GM23338 (cell line): ENCODE data around the gene MTIF2. TPM values are rescaled to one million over a fixed set of nuclear protein-coding genes. Genes with fewer than 3 reads are reported as not detected.
A peak's percentile ranks its signal among the peaks of the same experiment; 100 is the strongest.
"Not testable (repeated sequence)": the region's sequence is repeated elsewhere in the genome, so short reads cannot be mapped to it uniquely, and the experiment has no call there.

Experiments
- ATAC-seq: fragments of 200-7000 bp; cut with Tn5 transposase; 3 replicates; pipeline ENCODE4 v1.9.1; 2020
- DNase-seq: peaks from one replicate; pipeline ENCODE4 v3.0.0-alpha.2; 2015; ENCODE audit warnings: low spot score
- H2AFZ ChIP-seq: fragments of 200-600 bp; sonication (generic); 2 replicates; pipeline ENCODE4 v1.8.0; 2016; ENCODE audit warnings: antibody characterized with exemption, mild to moderate bottlenecking, moderate library complexity
- H3F3A ChIP-seq: fragments of 200-600 bp; sonication (generic); replicated peaks from 2 replicates; pipeline ENCODE4 v1.8.0; 2017; ENCODE audit warnings: antibody characterized with exemption, mixed run types, low read depth
- H3K27ac ChIP-seq: fragments of 200-600 bp; sonication (generic); 2 replicates; pipeline ENCODE4 v1.6.1; 2016; ENCODE audit warnings: low read depth
- H3K27me3 ChIP-seq: fragments of 200-600 bp; sonication (generic); 2 replicates; pipeline ENCODE4 v1.8.0; 2016; ENCODE audit warnings: mild to moderate bottlenecking, mixed run types, moderate library complexity; ENCODE audit not compliant: insufficient read depth
- H3K36me3 ChIP-seq: fragments of 200-600 bp; sonication (generic); 2 replicates; pipeline ENCODE4 v1.8.0; 2016; ENCODE audit warnings: mild to moderate bottlenecking; ENCODE audit not compliant: insufficient read depth
- H3K4me1 ChIP-seq: fragments of 200-600 bp; sonication (generic); 2 replicates; pipeline ENCODE4 v1.8.0; 2016; ENCODE audit warnings: mild to moderate bottlenecking, moderate library complexity; ENCODE audit not compliant: insufficient read depth
- H3K4me2 ChIP-seq: fragments of 200-600 bp; sonication (generic); 2 replicates; pipeline ENCODE4 v1.7.1; 2017; ENCODE audit warnings: mixed run types
- H3K4me3 ChIP-seq: fragments of 200-600 bp; sonication (generic); 2 replicates; pipeline ENCODE4 v1.6.1; 2016; ENCODE audit warnings: mixed run types
- H3K79me2 ChIP-seq: fragments of 200-600 bp; sonication (generic); replicated peaks from 2 replicates; pipeline ENCODE4 v1.8.0; 2017; ENCODE audit warnings: mild to moderate bottlenecking; ENCODE audit not compliant: insufficient read depth
- H3K9me2 ChIP-seq: fragments of 200-600 bp; sonication (generic); 2 replicates; pipeline ENCODE4 v1.8.0; 2017; ENCODE audit not compliant: insufficient read depth
- H4K20me1 ChIP-seq: fragments of 200-600 bp; sonication (generic); replicated peaks from 2 replicates; pipeline ENCODE4 v1.8.0; 2017; ENCODE audit warnings: mild to moderate bottlenecking; ENCODE audit not compliant: insufficient read depth
- H3K27ac Mint-ChIP-seq: 2 replicates; pipeline ENCODE4 v1.8.0; 2020; ENCODE audit warnings: inconsistent platforms, mild to moderate bottlenecking, moderate library complexity, mixed read lengths
- H3K27me3 Mint-ChIP-seq: 3 replicates; pipeline ENCODE4 v1.8.0; 2022; ENCODE audit warnings: low read depth, mild to moderate bottlenecking, moderate library complexity, mixed read lengths, inconsistent platforms; ENCODE audit not compliant: insufficient read depth, poor library complexity
- H3K36me3 Mint-ChIP-seq: 3 replicates; pipeline ENCODE4 v1.8.0; 2021; ENCODE audit warnings: low read depth, mild to moderate bottlenecking, inconsistent platforms, moderate library complexity, mixed read lengths
- H3K4me1 Mint-ChIP-seq: 3 replicates; pipeline ENCODE4 v1.8.0; 2020; ENCODE audit warnings: mild to moderate bottlenecking, inconsistent platforms, mixed read lengths
- H3K4me3 Mint-ChIP-seq: 3 replicates; pipeline ENCODE4 v1.8.0; 2021; ENCODE audit warnings: moderate library complexity, mild to moderate bottlenecking, inconsistent platforms, mixed read lengths
- H3K9me3 Mint-ChIP-seq: 3 replicates; pipeline ENCODE4 v1.8.0; 2020; ENCODE audit warnings: moderate library complexity, mild to moderate bottlenecking, inconsistent platforms, mixed read lengths
- CREB1 ChIP-seq: fragments of 250-450 bp; sonication (Bioruptor Pico); IDR thresholded peaks from 2 replicates; pipeline ENCODE4 v1.5.0; 2020; ENCODE audit warnings: low read depth, mild to moderate bottlenecking, moderate library complexity
- ETS1 ChIP-seq: IDR thresholded peaks from 2 replicates; pipeline ENCODE4 v1.6.1; 2016; ENCODE audit warnings: antibody characterized with exemption
- EZH2 ChIP-seq: fragments of 200-600 bp; sonication (generic); IDR thresholded peaks from one replicate; pipeline ENCODE4 v1.8.0; 2017; ENCODE audit warnings: antibody characterized with exemption, mild to moderate bottlenecking, low read depth; ENCODE audit not compliant: unreplicated experiment
- JUNB ChIP-seq: IDR thresholded peaks from one replicate; pipeline ENCODE4 v1.6.1; 2016; ENCODE audit warnings: antibody characterized with exemption; ENCODE audit not compliant: unreplicated experiment
- POLR2AphosphoS5 ChIP-seq: IDR thresholded peaks from 2 replicates; pipeline ENCODE4 v1.6.1; 2016; ENCODE audit warnings: antibody characterized with exemption, low read depth
- REST ChIP-seq: IDR thresholded peaks from one replicate; pipeline ENCODE4 v1.6.1; 2018; ENCODE audit warnings: antibody characterized with exemption; ENCODE audit not compliant: unreplicated experiment
- ZNF462 ChIP-seq: fragments of 250-450 bp; sonication (Bioruptor Pico); IDR thresholded peaks from 2 replicates; pipeline ENCODE4 v1.5.0; 2020; ENCODE audit warnings: mild to moderate bottlenecking, moderate library complexity
- polyA plus RNA-seq: library from polyadenylated mRNA; unstranded; fragments of >200 nt; fragmentation: Nextera tagmentation; extraction: Ambion mirVana; gene quantifications from 2 replicates; pipeline ENCODE4 v1.2.1, GENCODE V29; 2016
- total RNA-seq: library from RNA; depleted of rRNA; stranded (reverse); fragments of >200 nt; shearing (Covaris generic); gene quantifications from 2 replicates; pipeline ENCODE4 v1.2.3, GENCODE V29; 2014

The MTIF2 gene
- total and polyA plus RNA-seq, 2 experiments from 2014 or later, result 32.5 to 38.9 TPM

GRCh38 chr2:55283083-55283482 is 14.1 kb upstream of the MTIF2 start (continued):
- TF ChIP-seq REST, result no peak

- peak overlapping the region; percentile 96 for H3K27ac ChIP-seq
- H3K9me3 Mint-ChIP-seq, result no peaks in the 10 kb centered on the region
- H3K79me2 ChIP-seq, result peaks cover 7% of the 10 kb centered on the region
- TF ChIP-seq EZH2 (no peak), ETS1 (no peak; the same call in 1 of the 2 replicates), POLR2AphosphoS5 (peak; percentile 80), JUNB (no peak), ZNF462 (CRISPR knock-in tag) (no peak), CREB1 (CRISPR knock-in tag) (peak; percentile 40; the same call in 1 of the 2 replicates)
- H2AFZ ChIP-seq, result peak overlapping the region; percentile 64; the same call in 1 of the 2 replicates
- no peaks in the 10 kb centered on the region for H3K36me3 ChIP-seq
- peak overlapping the region; percentile 87 for H3K27ac Mint-ChIP-seq
- H3F3A ChIP-seq, result peaks cover 23% of the 10 kb centered on the region
- no peaks in the 10 kb centered on the region for H3K27me3 ChIP-seq
- peaks cover 32% of the 10 kb centered on the region for H3K4me1 Mint-ChIP-seq
- peak overlapping the region; percentile 78 for H3K4me3 Mint-ChIP-seq
- peaks cover 16% of the 10 kb centered on the region for H3K27me3 Mint-ChIP-seq
- DNase-seq, result peak; percentile 87
- H3K4me3 ChIP-seq, result peak overlapping the region; percentile 65
- H3K4me2 ChIP-seq, result peak overlapping the region; percentile 81
- no peaks in the 10 kb centered on the region for H3K9me2 ChIP-seq
- peaks cover 6% of the 10 kb centered on the region; the same call in 2 of the 3 replicates for H3K36me3 Mint-ChIP-seq
- ATAC-seq, result peak; percentile 92
- no peaks in the 10 kb centered on the region for H4K20me1 ChIP-seq
- H3K4me1 ChIP-seq, result peaks cover 34% of the 10 kb centered on the region
Measured at GRCh38 chr2:55282110-55282917, 13.3 kb upstream of the MTIF2 start.

GRCh38 chr2:55280851-55281546 is 12.0 kb upstream of the MTIF2 start:
- H3K79me2 ChIP-seq, H3K27me3 ChIP-seq, H3K9me3 Mint-ChIP-seq, H2AFZ ChIP-seq, H3K36me3 ChIP-seq, H3K36me3 Mint-ChIP-seq, H4K20me1 ChIP-seq, DNase-seq, ATAC-seq, H3K9me2 ChIP-seq: not testable (repeated sequence)
- H3K27ac ChIP-seq, result peak overlapping the region; percentile 99
- H3K4me2 ChIP-seq, result peak overlapping the region; percentile 81
- H3K4me3 ChIP-seq, result peak overlapping the region; percentile 65; the same call in 1 of the 2 replicates
- Mint-ChIP-seq H3K27me3 (peaks cover 16% of the 10 kb centered on the region), H3K4me3 (peak overlapping the region; percentile 59), H3K4me1 (peaks cover 30% of the 10 kb centered on the region), H3K27ac (peak overlapping the region; percentile 96)
- H3K4me1 ChIP-seq, result peaks cover 33% of the 10 kb centered on the region
- peaks cover 23% of the 10 kb centered on the region for H3F3A ChIP-seq
